RWPE2 (cell line): ENCODE data around the gene USP21.
A peak's percentile ranks its signal among the peaks of the same experiment; 100 is the strongest.

Experiments
- ATAC-seq: fragments of 200-7000 bp; cut with Tn5 transposase; 3 replicates; pipeline ENCODE4 v1.9.1; 2021; ENCODE audit warnings: low read depth
- DNase-seq: peaks from one replicate; pipeline ENCODE4 v3.0.0-alpha.2; 2020; ENCODE audit warnings: low spot score
- H3K27ac ChIP-seq: fragments of 450-650 bp; 2 replicates; pipeline ENCODE4 v1.5.1; 2017; ENCODE audit warnings: mild to moderate bottlenecking; ENCODE audit not compliant: poor library complexity, severe bottlenecking
- H3K27me3 ChIP-seq: fragments of 250-450 bp; sonication (Bioruptor Pico); 2 replicates; pipeline ENCODE4 v1.5.1; 2021; ENCODE audit warnings: mild to moderate bottlenecking, moderate library complexity; ENCODE audit not compliant: insufficient read depth, poor library complexity, severe bottlenecking
- H3K36me3 ChIP-seq: fragments of 250-450 bp; sonication (Bioruptor Pico); 2 replicates; pipeline ENCODE4 v1.5.1; 2020; ENCODE audit warnings: low read depth, mild to moderate bottlenecking, moderate library complexity
- H3K4me1 ChIP-seq: fragments of 250-450 bp; sonication (Bioruptor Pico); 2 replicates; pipeline ENCODE4 v1.5.1; 2021; ENCODE audit warnings: mild to moderate bottlenecking, moderate library complexity; ENCODE audit not compliant: insufficient read depth, poor library complexity, severe bottlenecking
- H3K4me3 ChIP-seq: fragments of 250-450 bp; sonication (Bioruptor Pico); 2 replicates; pipeline ENCODE4 v1.5.1; 2021; ENCODE audit warnings: mild to moderate bottlenecking, moderate library complexity; ENCODE audit not compliant: severe bottlenecking
- H3K9me3 ChIP-seq: fragments of 250-450 bp; sonication (Bioruptor Pico); 2 replicates; pipeline ENCODE4 v1.5.1; 2021; ENCODE audit warnings: mild to moderate bottlenecking, moderate library complexity; ENCODE audit not compliant: severe bottlenecking
- TF ChIP-seq, protein P1 (sequence below): fragments of 450-650 bp; IDR thresholded peaks from one replicate; pipeline ENCODE4 v1.5.1; 2017; ENCODE audit warnings: mild to moderate bottlenecking, moderate library complexity; ENCODE audit not compliant: poor library complexity, severe bottlenecking

The USP21 gene, protein sequence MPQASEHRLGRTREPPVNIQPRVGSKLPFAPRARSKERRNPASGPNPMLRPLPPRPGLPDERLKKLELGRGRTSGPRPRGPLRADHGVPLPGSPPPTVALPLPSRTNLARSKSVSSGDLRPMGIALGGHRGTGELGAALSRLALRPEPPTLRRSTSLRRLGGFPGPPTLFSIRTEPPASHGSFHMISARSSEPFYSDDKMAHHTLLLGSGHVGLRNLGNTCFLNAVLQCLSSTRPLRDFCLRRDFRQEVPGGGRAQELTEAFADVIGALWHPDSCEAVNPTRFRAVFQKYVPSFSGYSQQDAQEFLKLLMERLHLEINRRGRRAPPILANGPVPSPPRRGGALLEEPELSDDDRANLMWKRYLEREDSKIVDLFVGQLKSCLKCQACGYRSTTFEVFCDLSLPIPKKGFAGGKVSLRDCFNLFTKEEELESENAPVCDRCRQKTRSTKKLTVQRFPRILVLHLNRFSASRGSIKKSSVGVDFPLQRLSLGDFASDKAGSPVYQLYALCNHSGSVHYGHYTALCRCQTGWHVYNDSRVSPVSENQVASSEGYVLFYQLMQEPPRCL

DNA sequence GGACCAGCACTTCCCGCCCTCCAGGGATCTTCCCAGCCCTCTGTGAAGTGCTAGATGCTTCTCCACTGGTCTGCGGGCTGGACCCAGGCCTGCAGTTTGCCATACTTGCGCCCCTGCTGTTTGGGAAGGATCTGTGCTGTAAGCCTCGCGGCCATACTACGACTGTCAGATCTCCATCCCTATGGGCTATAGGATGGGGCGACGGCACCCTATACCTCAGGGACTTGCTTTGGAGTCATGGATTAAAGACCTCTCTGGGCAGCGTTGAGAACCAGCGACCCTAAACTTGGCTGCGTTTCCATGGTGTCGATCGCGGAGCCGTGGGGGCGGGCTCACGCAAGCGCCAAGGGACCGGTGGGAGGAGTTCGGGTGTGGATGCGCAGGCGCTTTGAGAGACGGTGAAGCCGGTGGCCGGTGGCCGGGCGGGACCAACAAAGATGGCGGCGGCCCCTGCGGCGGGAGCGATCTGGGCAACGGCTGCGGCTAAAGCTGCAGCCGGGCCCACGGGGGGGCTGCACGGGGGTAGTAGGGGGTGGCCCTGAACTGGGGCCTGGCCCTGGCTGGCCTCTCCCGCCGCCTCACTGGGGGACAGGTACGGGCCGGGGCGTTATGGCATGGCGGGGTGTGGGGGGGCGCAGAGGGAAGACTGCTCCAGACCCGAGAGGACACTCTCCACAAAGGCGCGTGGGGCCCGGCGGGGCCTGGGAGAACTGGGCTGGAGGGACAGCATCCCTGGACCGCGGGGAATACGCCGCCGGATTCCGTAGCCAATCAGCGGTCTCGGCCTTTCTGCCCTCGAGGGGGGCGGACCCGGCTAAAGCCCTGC is at the start of gene USP21:
Gene USP21, plus strand, starts transcription at position 414 of the 826 bp plus-strand sequence. CDS start 1,141 bp downstream, outside the sequence.
- peak within 1 kb of the TSS; percentile 57 for H3K4me3 ChIP-seq
- DNase-seq (peak; percentile 89), ATAC-seq (peak; percentile 92)
- TF ChIP-seq, protein P1, sequence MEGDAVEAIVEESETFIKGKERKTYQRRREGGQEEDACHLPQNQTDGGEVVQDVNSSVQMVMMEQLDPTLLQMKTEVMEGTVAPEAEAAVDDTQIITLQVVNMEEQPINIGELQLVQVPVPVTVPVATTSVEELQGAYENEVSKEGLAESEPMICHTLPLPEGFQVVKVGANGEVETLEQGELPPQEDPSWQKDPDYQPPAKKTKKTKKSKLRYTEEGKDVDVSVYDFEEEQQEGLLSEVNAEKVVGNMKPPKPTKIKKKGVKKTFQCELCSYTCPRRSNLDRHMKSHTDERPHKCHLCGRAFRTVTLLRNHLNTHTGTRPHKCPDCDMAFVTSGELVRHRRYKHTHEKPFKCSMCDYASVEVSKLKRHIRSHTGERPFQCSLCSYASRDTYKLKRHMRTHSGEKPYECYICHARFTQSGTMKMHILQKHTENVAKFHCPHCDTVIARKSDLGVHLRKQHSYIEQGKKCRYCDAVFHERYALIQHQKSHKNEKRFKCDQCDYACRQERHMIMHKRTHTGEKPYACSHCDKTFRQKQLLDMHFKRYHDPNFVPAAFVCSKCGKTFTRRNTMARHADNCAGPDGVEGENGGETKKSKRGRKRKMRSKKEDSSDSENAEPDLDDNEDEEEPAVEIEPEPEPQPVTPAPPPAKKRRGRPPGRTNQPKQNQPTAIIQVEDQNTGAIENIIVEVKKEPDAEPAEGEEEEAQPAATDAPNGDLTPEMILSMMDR: peak; percentile 24
- no peaks in the 10 kb centered on the region for H3K9me3 ChIP-seq
- no peaks in the 10 kb centered on the region for H3K4me1 ChIP-seq
- peaks cover 20% of the 10 kb centered on the region for H3K36me3 ChIP-seq
- H3K27ac ChIP-seq: peak within 1 kb of the TSS; percentile 47
- no peaks in the 10 kb centered on the region for H3K27me3 ChIP-seq

DNA sequence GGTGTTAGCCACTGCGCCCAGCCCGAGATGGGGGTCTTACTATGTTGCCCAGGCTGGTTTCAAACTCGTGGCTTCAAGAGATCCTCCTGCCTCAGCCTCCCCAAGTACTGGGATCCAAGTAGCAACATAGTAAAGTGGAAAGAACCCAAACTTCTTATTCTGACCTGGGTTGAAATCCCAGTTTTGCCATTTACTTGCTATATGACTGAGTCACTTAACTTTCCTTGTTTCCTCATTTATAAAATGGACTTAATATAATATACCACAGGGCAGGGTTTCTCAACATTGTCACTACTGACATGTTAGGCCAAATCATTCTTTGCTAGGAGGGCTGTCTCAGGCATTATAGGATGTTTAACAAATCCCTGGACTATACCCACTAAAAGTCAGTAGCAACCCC is 48.2 kb upstream of the USP21 start:
- peaks cover 62% of the 10 kb centered on the region for H3K36me3 ChIP-seq
- TF ChIP-seq, protein P1: no peak

DNA sequence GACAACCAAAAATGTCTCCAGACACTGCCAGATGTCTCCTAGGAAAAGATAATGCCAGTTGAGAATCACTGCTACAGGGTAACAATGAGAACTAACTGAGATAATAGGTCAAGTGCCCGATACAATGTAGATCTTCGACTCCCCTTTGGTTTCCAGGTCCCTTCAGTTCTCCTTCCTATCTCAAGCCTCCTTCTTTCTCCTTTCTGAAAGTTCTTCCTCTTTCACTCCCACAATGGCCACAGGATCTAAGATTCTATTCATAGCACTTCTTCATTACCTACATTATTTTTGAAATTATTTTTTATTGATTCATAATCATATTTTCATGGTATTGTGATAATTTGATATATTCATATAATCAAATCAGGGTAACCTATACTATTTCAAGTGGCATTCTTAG is 47.8 kb upstream of the USP21 start:
- Histone ChIP-seq H3K4me3 (no peak overlapping the region), H3K9me3 (no peaks in the 10 kb centered on the region), H3K27me3 (no peaks in the 10 kb centered on the region), H3K4me1 (peaks cover 12% of the 10 kb centered on the region), H3K36me3 (peaks cover 62% of the 10 kb centered on the region), H3K27ac (no peak overlapping the region)
- TF ChIP-seq, protein P1: no peak
- no peak for ATAC-seq
- no peak for DNase-seq

More for the DNA sequence above, 48.2 kb upstream of the USP21 start:
- H3K4me3 ChIP-seq: no peak overlapping the region
- H3K27ac ChIP-seq: no peak overlapping the region
- H3K4me1 ChIP-seq: peaks cover 10% of the 10 kb centered on the region
- H3K27me3 ChIP-seq: no peaks in the 10 kb centered on the region
- DNase-seq (no peak), ATAC-seq (no peak)
- no peaks in the 10 kb centered on the region for H3K9me3 ChIP-seq

DNA sequence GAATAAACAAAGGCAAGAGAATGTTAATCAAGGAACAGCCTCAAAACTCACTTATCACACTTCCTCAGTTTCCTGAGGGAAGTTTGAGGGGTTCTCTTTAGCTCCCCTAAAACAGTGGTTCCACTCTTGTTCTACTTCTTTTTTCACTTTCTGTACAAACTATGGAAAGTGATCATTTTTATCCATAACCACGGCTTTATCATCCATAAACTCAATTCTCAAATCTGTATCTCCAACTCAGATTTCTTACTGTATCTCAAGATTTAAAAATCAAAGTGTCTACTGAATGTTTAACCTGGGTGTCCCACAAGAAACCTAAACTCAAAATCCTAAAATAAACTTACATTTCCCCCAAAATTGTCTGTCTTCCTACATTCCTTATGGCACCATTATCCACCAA is 45.4 kb upstream of the USP21 start:
- Histone ChIP-seq H3K27me3 (no peaks in the 10 kb centered on the region), H3K27ac (peak overlapping the region; percentile 75), H3K36me3 (peaks cover 56% of the 10 kb centered on the region), H3K4me1 (peaks cover 19% of the 10 kb centered on the region), H3K9me3 (no peaks in the 10 kb centered on the region), H3K4me3 (no peak overlapping the region)
- ATAC-seq (no peak), DNase-seq (no peak)
- TF ChIP-seq, protein P1: no peak
